Liver (tissue), 9 donors: ENCODE measurements around the gene CCDC186. TPM values are rescaled to one million over a fixed set of nuclear protein-coding genes. Genes with fewer than 3 reads are reported as not detected.

Experiments
- DNase-seq: peaks from one replicate; pipeline ENCODE4 v3.0.0-alpha.2; 2017; ENCODE audit warnings: low spot score
- H3K27ac ChIP-seq, 2 donors: one replicate each; pipeline ENCODE4 v1.7.0; 2013; ENCODE audit warnings: inconsistent platforms in 2 of 2, low read length in 2 of 2, control low read depth in 1 of 2, low read depth in 1 of 2, mild to moderate bottlenecking in 1 of 2
- H3K27me3 ChIP-seq, 4 donors: one replicate each; pipeline versions ENCODE4 v1.6.1 to v1.7.0; 2013; ENCODE audit warnings: low read length in 3 of 4, inconsistent platforms in 1 of 4, mild to moderate bottlenecking in 1 of 4, moderate library complexity in 1 of 4; ENCODE audit not compliant: control insufficient read depth in 4 of 4, insufficient read depth in 4 of 4
- H3K36me3 ChIP-seq, 4 donors: one replicate each; pipeline versions ENCODE4 v1.6.1 to v1.7.0; 2013; ENCODE audit warnings: low read length in 3 of 4, mild to moderate bottlenecking in 3 of 4, low read depth in 1 of 4, moderate library complexity in 1 of 4; ENCODE audit not compliant: control insufficient read depth in 4 of 4, insufficient read depth in 3 of 4
- H3K4me1 ChIP-seq, 4 donors: one replicate each; pipeline versions ENCODE4 v1.6.1 to v1.7.0; 2013; ENCODE audit warnings: low read length in 3 of 4, mild to moderate bottlenecking in 3 of 4, moderate library complexity in 1 of 4; ENCODE audit not compliant: control insufficient read depth in 4 of 4, insufficient read depth in 4 of 4
- H3K4me3 ChIP-seq, 3 donors: one replicate each; pipeline versions ENCODE4 v1.6.1 to v1.7.0; 2013; ENCODE audit warnings: low read length in 3 of 3, control low read depth in 1 of 3, low read depth in 1 of 3, mild to moderate bottlenecking in 1 of 3
- H3K9ac ChIP-seq, 2 donors: one replicate each; pipeline ENCODE4 v1.7.0; 2013; ENCODE audit warnings: low read length in 2 of 2, mild to moderate bottlenecking in 2 of 2, moderate library complexity in 2 of 2, control low read depth in 1 of 2, low read depth in 1 of 2
- H3K9me3 ChIP-seq, 4 donors: one replicate each; pipeline versions ENCODE4 v1.6.1 to v1.7.0; 2013; ENCODE audit warnings: low read length in 3 of 4; ENCODE audit not compliant: control insufficient read depth in 4 of 4
- ATF3 ChIP-seq: IDR thresholded peaks from 2 replicates; pipeline ENCODE4 v1.6.1; 2016; ENCODE audit warnings: antibody characterized with exemption
- CTCF ChIP-seq: fragments of 150-350 bp; IDR thresholded peaks from 2 replicates; pipeline ENCODE4 v1.5.1; 2017; ENCODE audit warnings: improper control_type of control experiment, low read depth, low read length; ENCODE audit not compliant: missing input control
- FOXA1 ChIP-seq: IDR thresholded peaks from 2 replicates; pipeline ENCODE4 v1.6.1; 2016; ENCODE audit warnings: antibody characterized with exemption
- FOXA2 ChIP-seq: IDR thresholded peaks from 2 replicates; pipeline ENCODE4 v1.6.1; 2016; ENCODE audit warnings: antibody characterized with exemption
- GABPA ChIP-seq, 2 donors: IDR thresholded peaks in 1 of 2; conservative IDR thresholded peaks in 1 of 2; 2 replicates each; pipeline ENCODE4 v1.6.1; 2016; ENCODE audit warnings: antibody characterized with exemption in 2 of 2, mild to moderate bottlenecking in 1 of 2, moderate library complexity in 1 of 2
- HNF4A ChIP-seq, 2 donors: conservative IDR thresholded peaks; 2 replicates each; pipeline ENCODE4 v1.6.1; 2016; ENCODE audit warnings: antibody characterized with exemption in 2 of 2, mild to moderate bottlenecking in 2 of 2
- HNF4G ChIP-seq: IDR thresholded peaks from 2 replicates; pipeline ENCODE4 v1.6.1; 2016; ENCODE audit warnings: antibody characterized with exemption
- RAD21 ChIP-seq, 2 donors: IDR thresholded peaks; 2 replicates each; pipeline ENCODE4 v1.6.1; 2016; ENCODE audit warnings: antibody characterized with exemption in 2 of 2, mild to moderate bottlenecking in 2 of 2
- REST ChIP-seq: IDR thresholded peaks from 2 replicates; pipeline ENCODE4 v1.6.1; 2016; ENCODE audit warnings: antibody characterized with exemption, mild to moderate bottlenecking
- RXRA ChIP-seq, 2 donors: IDR thresholded peaks; 2 replicates each; pipeline ENCODE4 v1.6.1; 2017 to 2018; ENCODE audit warnings: antibody characterized with exemption in 2 of 2, mild to moderate bottlenecking in 1 of 2
- SP1 ChIP-seq: IDR thresholded peaks from 2 replicates; pipeline ENCODE4 v1.6.1; 2018; ENCODE audit warnings: antibody characterized with exemption, mild to moderate bottlenecking
- TAF1 ChIP-seq: conservative IDR thresholded peaks from 2 replicates; pipeline ENCODE4 v1.6.1; 2016; ENCODE audit warnings: antibody characterized with exemption, mild to moderate bottlenecking
- YY1 ChIP-seq: IDR thresholded peaks from 2 replicates; pipeline ENCODE4 v1.6.1; 2016; ENCODE audit warnings: antibody characterized with exemption, mild to moderate bottlenecking
- ZBTB33 ChIP-seq: IDR thresholded peaks from 2 replicates; pipeline ENCODE4 v1.6.1; 2016; ENCODE audit warnings: antibody characterized with exemption
- WGBS: extraction: QIAGEN DNeasy Blood & Tissue Kit; methylation state at CpG from one replicate; pipeline ENCODE4 v1.1.7; 2013; 5-methylcytosine and 5-hydroxymethylcytosine counted together
- polyA plus RNA-seq, 2 donors: library from polyadenylated mRNA; stranded (reverse) in 1 of 2; unstranded in 1 of 2; fragments of 200-250 nt in 1 of 2; fragments of >200 nt in 1 of 2; fragmentation: Nextera tagmentation in 1 of 2; extraction: Ambion mirVana in 1 of 2; gene quantifications; one replicate each; pipeline versions ENCODE4 v1.2.1 to v1.2.3, GENCODE V29; 2013 to 2015
- total RNA-seq, 2 donors: library from RNA; depleted of rRNA; stranded (reverse); fragments of >200 nt; gene quantifications; one replicate each; pipeline ENCODE4 v1.2.3, GENCODE V29; 2014
- donor health status: healthy.
- donor health status: healthy.
- donor health status: healthy.
- donor health status: healthy.
- donor health status: healthy.

The CCDC186 gene
- total and polyA plus RNA-seq, 4 donors = 1.9 to 11.6 (median 6.1) TPM

- Histone ChIP-seq H3K4me3 (no peak overlapping the region), H3K4me1 (peaks cover 0 to 11% (median 8%) of the 10 kb centered on the region in 4 donors), H3K9me3 (no peaks in the 10 kb centered on the region), H3K9ac (no peak overlapping the region), H3K27me3 (no peaks in the 10 kb centered on the region), H3K27ac (no peak overlapping the region), H3K36me3 (no peaks in the 10 kb centered on the region)
- no peak for DNase-seq
- TF ChIP-seq HNF4A (conservative IDR thresholded peaks at IDR 0.05) (peak; percentile 56 to 86), RXRA (IDR thresholded peaks at IDR 0.05) (peak; percentile 39 to 93), FOXA2 (peak; percentile 43), YY1 (peak; percentile 54), ZBTB33 (no peak), ATF3 (no peak)
- 38% methylated on average over 4 of the region's 4 CpGs for WGBS
These were observed 49.1 kb upstream of the CCDC186 start for GRCh38 chr10:114223066-114223465.

- TF ChIP-seq ZBTB33 = no peak
- no peak overlapping the region for H3K4me3 ChIP-seq
- no peaks in the 10 kb centered on the region for H3K9me3 ChIP-seq
- no peaks in the 10 kb centered on the region for H3K27me3 ChIP-seq
- no peak overlapping the region for H3K9ac ChIP-seq
- DNase-seq = no peak
- H3K27ac ChIP-seq = no peak overlapping the region
- H3K4me1 ChIP-seq = peaks cover 1 to 11% (median 8%) of the 10 kb centered on the region in 4 donors
- H3K36me3 ChIP-seq = no peaks in the 10 kb centered on the region
- WGBS = 92% methylated on average over 4 of the region's 4 CpGs
These were observed 47.2 kb upstream of the CCDC186 start for GRCh38 chr10:114221235-114221634.

- Histone ChIP-seq H3K27ac (no peak overlapping the region), H3K9me3 (no peaks in the 10 kb centered on the region), H3K4me1 (peaks cover 1 to 11% (median 8%) of the 10 kb centered on the region in 4 donors), H3K4me3 (no peak overlapping the region), H3K27me3 (no peaks in the 10 kb centered on the region), H3K36me3 (no peaks in the 10 kb centered on the region), H3K9ac (no peak overlapping the region)
- no peak for DNase-seq
- 92% methylated on average over 2 of the region's 2 CpGs for WGBS
- no peak for TF ChIP-seq GABPA (IDR thresholded peaks at IDR 0.05 in 1 of 2, conservative IDR thresholded peaks at IDR 0.05 in 1 of 2)
- TF ChIP-seq ATF3 = no peak
- no peak for TF ChIP-seq FOXA1
- TF ChIP-seq RAD21 (IDR thresholded peaks at IDR 0.05) = no peak
- TF ChIP-seq YY1 = no peak
- no peak for TF ChIP-seq SP1
- no peak for TF ChIP-seq REST
- no peak for TF ChIP-seq FOXA2
- no peak for TF ChIP-seq CTCF
- TF ChIP-seq HNF4G = no peak
- TF ChIP-seq TAF1 = no peak
- TF ChIP-seq RXRA (IDR thresholded peaks at IDR 0.05) = no peak
- no peak for TF ChIP-seq HNF4A (conservative IDR thresholded peaks at IDR 0.05)
- TF ChIP-seq ZBTB33 = no peak
These were observed 46.3 kb upstream of the CCDC186 start for GRCh38 chr10:114220281-114220680.
